MM.1S (cell line): ENCODE results near the gene BCL11A.

ENCODE experiments used
- DNase-seq: peaks from one replicate; pipeline ENCODE4 v3.0.0-alpha.2; 2015
- H2AFZ ChIP-seq: fragments of 300-600 bp; sonication (generic); 2 replicates; pipeline ENCODE4 v1.6.0; 2016; ENCODE audit warnings: antibody characterized with exemption, low read length
- H3F3A ChIP-seq: fragments of 300-600 bp; sonication (generic); 2 replicates; pipeline ENCODE4 v1.6.1; 2016; ENCODE audit warnings: mild to moderate bottlenecking, antibody characterized with exemption, low read length, moderate library complexity, mixed read lengths; ENCODE audit not compliant: insufficient read depth
- H3K27ac ChIP-seq: fragments of 300-600 bp; sonication (generic); 2 replicates; pipeline ENCODE4 v1.5.1; 2016; ENCODE audit warnings: mild to moderate bottlenecking, low read length
- H3K27me3 ChIP-seq: fragments of 300-600 bp; sonication (generic); replicated peaks from 2 replicates; pipeline ENCODE4 v1.6.0; 2016; ENCODE audit warnings: low read length; ENCODE audit not compliant: insufficient read depth
- H3K36me3 ChIP-seq: fragments of 300-600 bp; sonication (generic); replicated peaks from 2 replicates; pipeline ENCODE4 v1.6.1; 2016; ENCODE audit warnings: mild to moderate bottlenecking, low read length, mixed read lengths; ENCODE audit not compliant: insufficient read depth
- H3K4me1 ChIP-seq: fragments of 300-600 bp; sonication (generic); 2 replicates; pipeline ENCODE4 v1.6.1; 2016; ENCODE audit warnings: low read length, mixed read lengths
- H3K4me2 ChIP-seq: fragments of 300-600 bp; sonication (generic); 2 replicates; pipeline ENCODE4 v1.6.0; 2016; ENCODE audit warnings: low read depth, low read length
- H3K4me3 ChIP-seq: fragments of 300-600 bp; sonication (generic); 2 replicates; pipeline ENCODE4 v1.5.1; 2016; ENCODE audit warnings: low read length, mixed read lengths
- H3K79me2 ChIP-seq: fragments of 300-600 bp; sonication (generic); 2 replicates; pipeline ENCODE4 v1.6.1; 2016; ENCODE audit warnings: mixed run types, low read length, mixed read lengths
- H3K9ac ChIP-seq: fragments of 300-600 bp; sonication (generic); 2 replicates; pipeline ENCODE4 v1.6.1; 2016; ENCODE audit warnings: low read length, mixed read lengths
- H3K9me2 ChIP-seq: fragments of 300-600 bp; sonication (generic); replicated peaks from 2 replicates; pipeline ENCODE4 v1.6.1; 2016; ENCODE audit warnings: mild to moderate bottlenecking, low read length, mixed read lengths; ENCODE audit not compliant: insufficient read depth
- H3K9me3 ChIP-seq: fragments of 300-600 bp; sonication (generic); replicated peaks from 2 replicates; pipeline ENCODE4 v1.6.1; 2016; ENCODE audit warnings: mild to moderate bottlenecking, low read length, mixed read lengths; ENCODE audit not compliant: insufficient read depth
- H4K20me1 ChIP-seq: fragments of 300-600 bp; sonication (generic); 2 replicates; pipeline ENCODE4 v1.6.1; 2016; ENCODE audit warnings: mild to moderate bottlenecking, low read length, moderate library complexity, mixed read lengths; ENCODE audit not compliant: insufficient read depth
- EZH2 ChIP-seq: fragments of 300-600 bp; sonication (generic); optimal IDR thresholded peaks from 2 replicates; pipeline ENCODE3; 2017; ENCODE audit warnings: low read depth, mild to moderate bottlenecking, antibody characterized with exemption, low read length, mixed read lengths
- EZH2phosphoT487 ChIP-seq: fragments of 300-600 bp; sonication (generic); IDR thresholded peaks from 2 replicates; pipeline ENCODE4 v1.6.1; 2018; ENCODE audit warnings: antibody characterized with exemption, low read length
- TF ChIP-seq, protein P1 (sequence below): fragments of 300-600 bp; sonication (generic); IDR thresholded peaks from 2 replicates; pipeline ENCODE4 v1.5.1; 2016; ENCODE audit warnings: antibody characterized with exemption, low read length, mixed read lengths

The BCL11A gene

DNA sequence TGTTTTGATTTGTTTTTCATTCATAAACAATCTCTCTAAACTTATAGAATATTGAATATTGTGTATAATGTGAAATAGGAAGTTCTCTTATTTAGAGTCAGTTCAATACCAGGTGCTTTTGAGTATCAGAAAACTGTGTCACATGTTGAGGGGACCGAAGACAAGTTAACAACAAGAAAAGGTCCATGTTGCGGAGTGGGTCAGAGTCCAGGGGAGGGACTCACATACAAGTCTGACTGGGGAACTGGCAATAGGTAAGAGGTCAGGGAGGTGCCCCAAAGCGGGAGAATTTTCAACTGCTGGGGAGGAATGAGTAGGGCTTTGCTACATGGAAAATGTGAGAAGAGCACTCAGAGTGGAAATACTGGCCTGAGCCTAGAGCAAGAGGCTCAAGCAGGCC is 19.8 kb upstream of the BCL11A start:
- DNase-seq: no peak
- H3K4me1 ChIP-seq: no peaks in the 10 kb centered on the region
- no peaks in the 10 kb centered on the region for H3K36me3 ChIP-seq
- H3K9me2 ChIP-seq: no peaks in the 10 kb centered on the region
- H3K4me3 ChIP-seq: no peak overlapping the region
- H3K79me2 ChIP-seq: no peaks in the 10 kb centered on the region
- no peak overlapping the region for H3K27ac ChIP-seq
- H3F3A ChIP-seq: no peaks in the 10 kb centered on the region
- no peak overlapping the region for H3K4me2 ChIP-seq
- no peak overlapping the region for H2AFZ ChIP-seq
- H3K27me3 ChIP-seq: 0 out of 2 replicates have a peak, but pooled peaks cover 4% of the 10 kb centered on the region
- TF ChIP-seq EZH2 (no peak), EZH2phosphoT487 (no peak)
- TF ChIP-seq, protein P1, sequence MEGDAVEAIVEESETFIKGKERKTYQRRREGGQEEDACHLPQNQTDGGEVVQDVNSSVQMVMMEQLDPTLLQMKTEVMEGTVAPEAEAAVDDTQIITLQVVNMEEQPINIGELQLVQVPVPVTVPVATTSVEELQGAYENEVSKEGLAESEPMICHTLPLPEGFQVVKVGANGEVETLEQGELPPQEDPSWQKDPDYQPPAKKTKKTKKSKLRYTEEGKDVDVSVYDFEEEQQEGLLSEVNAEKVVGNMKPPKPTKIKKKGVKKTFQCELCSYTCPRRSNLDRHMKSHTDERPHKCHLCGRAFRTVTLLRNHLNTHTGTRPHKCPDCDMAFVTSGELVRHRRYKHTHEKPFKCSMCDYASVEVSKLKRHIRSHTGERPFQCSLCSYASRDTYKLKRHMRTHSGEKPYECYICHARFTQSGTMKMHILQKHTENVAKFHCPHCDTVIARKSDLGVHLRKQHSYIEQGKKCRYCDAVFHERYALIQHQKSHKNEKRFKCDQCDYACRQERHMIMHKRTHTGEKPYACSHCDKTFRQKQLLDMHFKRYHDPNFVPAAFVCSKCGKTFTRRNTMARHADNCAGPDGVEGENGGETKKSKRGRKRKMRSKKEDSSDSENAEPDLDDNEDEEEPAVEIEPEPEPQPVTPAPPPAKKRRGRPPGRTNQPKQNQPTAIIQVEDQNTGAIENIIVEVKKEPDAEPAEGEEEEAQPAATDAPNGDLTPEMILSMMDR: no peak
- H3K9me3 ChIP-seq: no peaks in the 10 kb centered on the region
- H3K9ac ChIP-seq: no peak overlapping the region
- no peaks in the 10 kb centered on the region for H4K20me1 ChIP-seq

DNA sequence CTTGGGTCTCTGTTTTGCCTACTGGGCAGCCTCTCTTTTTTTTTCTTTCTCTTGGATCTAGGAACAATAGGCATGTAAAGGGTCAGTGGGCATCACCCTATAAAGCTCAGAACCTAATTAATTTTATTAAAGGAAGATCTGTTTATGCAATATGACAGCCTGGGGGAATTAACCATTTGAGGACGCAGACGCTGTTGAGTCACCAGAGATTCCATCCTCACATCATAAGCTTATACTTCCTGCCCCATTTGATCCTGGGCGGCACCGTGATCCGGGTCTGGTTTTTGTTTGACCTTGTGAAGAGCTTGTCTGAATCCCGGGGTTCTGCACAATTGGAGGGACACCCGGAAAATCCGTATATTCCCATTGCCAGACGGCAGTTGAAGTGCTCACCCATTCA is 16.8 kb upstream of the BCL11A start:
- 0 out of 2 replicates have a peak, but pooled peaks cover 7% of the 10 kb centered on the region for H3K27me3 ChIP-seq
- no peaks in the 10 kb centered on the region for H3K9me3 ChIP-seq
- no peaks in the 10 kb centered on the region for H3K36me3 ChIP-seq
- H3K79me2 ChIP-seq: no peaks in the 10 kb centered on the region
- H3K4me3 ChIP-seq: no peak overlapping the region
- no peak overlapping the region for H2AFZ ChIP-seq
- H3K4me1 ChIP-seq: peaks cover 5% of the 10 kb centered on the region; the same call in 1 of the 2 replicates
- H3F3A ChIP-seq: no peaks in the 10 kb centered on the region
- H3K9me2 ChIP-seq: no peaks in the 10 kb centered on the region
- H3K27ac ChIP-seq: no peak overlapping the region
- no peak overlapping the region for H3K9ac ChIP-seq
- no peaks in the 10 kb centered on the region for H4K20me1 ChIP-seq
- H3K4me2 ChIP-seq: peak overlapping the region; percentile 49; the same call in 1 of the 2 replicates
- TF ChIP-seq EZH2phosphoT487 (no peak), EZH2 (no peak)
- TF ChIP-seq, protein P1: no peak
- DNase-seq: no peak

DNA sequence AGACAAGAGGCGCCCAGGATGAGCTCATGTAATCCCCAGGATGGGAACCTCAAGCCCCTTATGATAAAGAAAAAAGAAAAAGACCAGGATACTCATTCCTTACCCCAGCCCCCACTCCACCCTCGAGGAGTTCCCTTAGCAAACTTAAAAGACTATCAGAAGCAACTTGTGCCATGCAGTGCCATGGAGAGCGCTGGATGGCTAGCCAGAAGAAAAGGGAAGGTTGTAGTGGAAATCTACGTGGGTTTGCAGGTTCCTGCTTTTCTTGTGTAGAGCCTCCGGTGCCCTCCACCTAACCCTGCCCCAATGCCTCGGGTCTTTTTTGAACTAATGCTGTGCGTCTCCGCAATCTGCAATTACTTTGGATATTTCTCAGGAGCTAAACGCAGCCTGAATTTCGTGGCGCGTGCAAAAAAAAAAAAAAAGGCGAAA is 16.2 kb upstream of the BCL11A start:
- Histone ChIP-seq H3K4me2 (peak overlapping the region; percentile 49), H3K4me1 (peaks cover 6% of the 10 kb centered on the region; the same call in 1 of the 2 replicates), H2AFZ (no peak overlapping the region), H4K20me1 (no peaks in the 10 kb centered on the region), H3K27ac (no peak overlapping the region), H3K79me2 (no peaks in the 10 kb centered on the region), H3K36me3 (no peaks in the 10 kb centered on the region), H3F3A (no peaks in the 10 kb centered on the region), H3K4me3 (peak overlapping the region; percentile 23; the same call in 1 of the 2 replicates), H3K9ac (no peak overlapping the region), H3K9me3 (no peaks in the 10 kb centered on the region), H3K9me2 (no peaks in the 10 kb centered on the region), H3K27me3 (0 out of 2 replicates have a peak, but pooled peaks cover 7% of the 10 kb centered on the region)
- TF ChIP-seq EZH2phosphoT487 (no peak), EZH2 (no peak)
- TF ChIP-seq, protein P1: no peak
- DNase-seq: no peak
